Activated CD4-positive, alpha-beta T cell treated with anti-CD3 and anti-CD28 coated beads, Interleukin-2, amount 50 U/mL, for 4 hours (primary cell): ENCODE measurements around the gene POMT2.
A peak's percentile ranks its signal among the peaks of the same experiment; 100 is the strongest.
"Not testable (repeated sequence)": the region's sequence is repeated elsewhere in the genome, so short reads cannot be mapped to it uniquely, and the experiment has no call there.

Experiments
- DNase-seq, 2 experiments: peaks; one replicate each; pipeline ENCODE4 v3.0.0-alpha.2; 2020

Gene POMT2

GRCh38 chr14:77320238-77320935, at the start of gene POMT2:
POMT2 (minus strand) TSS chr14:77320883; CDS start chr14:77320681, 202 bp downstream.
- peak; percentile 89 to 90 for DNase-seq

GRCh38 chr14:77369285-77369684, 48.6 kb upstream of the POMT2 start:
- no peak for DNase-seq

GRCh38 chr14:77364146-77364545, 43.5 kb upstream of the POMT2 start:
- DNase-seq: no peak

- no peak for DNase-seq
Measured at GRCh38 chr14:77359626-77360025, 38.9 kb upstream of the POMT2 start.

GRCh38 chr14:77356899-77357298, 36.2 kb upstream of the POMT2 start:
- DNase-seq: no peak

GRCh38 chr14:77355811-77356210, 35.1 kb upstream of the POMT2 start:
- DNase-seq: no peak

- DNase-seq: no peak
Measured at GRCh38 chr14:77353469-77354141, 32.9 kb upstream of the POMT2 start.

- no peak for DNase-seq
Measured at GRCh38 chr14:77347751-77348150, 27.1 kb upstream of the POMT2 start.

- DNase-seq: no peak
Measured at GRCh38 chr14:77346495-77346894, 25.8 kb upstream of the POMT2 start.

GRCh38 chr14:77344377-77344996, 23.8 kb upstream of the POMT2 start:
- DNase-seq: no peak

GRCh38 chr14:77343662-77344061, 23.0 kb upstream of the POMT2 start:
- DNase-seq: no peak

GRCh38 chr14:77342726-77343397, 22.2 kb upstream of the POMT2 start:
- DNase-seq: no peak

GRCh38 chr14:77340389-77340788, 19.7 kb upstream of the POMT2 start:
- no peak for DNase-seq

GRCh38 chr14:77339407-77339806, 18.7 kb upstream of the POMT2 start:
- DNase-seq: no peak

GRCh38 chr14:77338302-77338701, 17.6 kb upstream of the POMT2 start:
- DNase-seq: no peak

- no peak for DNase-seq
Measured at GRCh38 chr14:77337880-77338279, 17.2 kb upstream of the POMT2 start.

- not testable (repeated sequence) for DNase-seq
Measured at GRCh38 chr14:77337255-77337654, 16.6 kb upstream of the POMT2 start.

GRCh38 chr14:77335576-77335975, 14.9 kb upstream of the POMT2 start:
- DNase-seq: no peak

GRCh38 chr14:77329872-77330271, 9.2 kb upstream of the POMT2 start:
- no peak for DNase-seq

GRCh38 chr14:77327111-77327510, 6.4 kb upstream of the POMT2 start:
- DNase-seq: no peak

GRCh38 chr14:77325746-77326094, 5.0 kb upstream of the POMT2 start:
- no peak for DNase-seq

GRCh38 chr14:77324816-77325745, 4.4 kb upstream of the POMT2 start:
- DNase-seq: no peak

GRCh38 chr14:77324289-77324688, 3.6 kb upstream of the POMT2 start:
- no peak for DNase-seq
